Upper lobe of left lung (tissue), 6 donors: ENCODE results near the gene DPP6. TPM values are rescaled to one million over a fixed set of nuclear protein-coding genes. Genes with fewer than 3 reads are reported as not detected.

Experiments used
- ATAC-seq, 2 donors: fragments of 200-7000 bp; cut with Tn5 transposase; one replicate each; pipeline ENCODE4 v1.9.1; 2022; ENCODE audit warnings: mild to moderate bottlenecking in 2 of 2, moderate library complexity in 2 of 2; ENCODE audit not compliant: low FRiP score in 2 of 2
- DNase-seq, 2 donors: peaks; one replicate each; pipeline ENCODE4 v3.0.0-alpha.2; 2019 to 2020
- H3K27ac ChIP-seq, 4 donors: fragments of 200-600 bp; sonication (generic); one replicate each; pipeline ENCODE4 v1.5.1; 2016 to 2019
- H3K27me3 ChIP-seq, 4 donors: fragments of 200-600 bp; sonication (generic); one replicate each; pipeline ENCODE4 v1.5.1; 2017 to 2019
- H3K36me3 ChIP-seq, 4 donors: fragments of 200-600 bp; sonication (generic); one replicate each; pipeline ENCODE4 v1.5.1; 2016 to 2019
- H3K4me1 ChIP-seq, 4 donors: fragments of 200-600 bp; sonication (generic); one replicate each; pipeline ENCODE4 v1.5.1; 2018 to 2019
- H3K4me3 ChIP-seq, 4 donors: fragments of 200-600 bp; sonication (generic); one replicate each; pipeline ENCODE4 v1.5.1; 2017 to 2019; ENCODE audit warnings: mild to moderate bottlenecking in 2 of 4, moderate library complexity in 1 of 4
- H3K9me3 ChIP-seq, 4 donors: fragments of 200-600 bp; sonication (generic); one replicate each; pipeline ENCODE4 v1.5.1; 2018 to 2019
- EP300 ChIP-seq, 4 donors: sonication (generic); formaldehyde crosslinking; IDR thresholded peaks; one replicate each; pipeline ENCODE4 v1.5.1; 2017; ENCODE audit warnings: antibody characterized with exemption in 4 of 4, control low read depth in 2 of 4
- POLR2A ChIP-seq, 4 donors: fragments of 450-650 bp; IDR thresholded peaks; one replicate each; pipeline ENCODE4 v1.5.1; 2016 to 2017; ENCODE audit warnings: antibody characterized with exemption in 4 of 4, mild to moderate bottlenecking in 2 of 4
- POLR2AphosphoS5 ChIP-seq, 2 donors: sonication (generic); formaldehyde crosslinking; IDR thresholded peaks; one replicate each; pipeline ENCODE4 v1.5.1; 2017; ENCODE audit warnings: antibody characterized with exemption in 2 of 2
- WGBS, 2 donors: methylation state at CpG; one replicate each; pipeline ENCODE4 v1.1.5; 2017 to 2018; 5-methylcytosine and 5-hydroxymethylcytosine counted together
- total RNA-seq, 6 donors: library from RNA; depleted of rRNA in 4 of 6; stranded (reverse); fragments of >200 nt in 4 of 6; gene quantifications; one replicate each; pipeline versions ENCODE4 v1.1.0 to v1.2.1, GENCODE V29; 2016 to 2021
- TF ChIP-seq, protein P1 (sequence below), 6 experiments: fragments of 450-650 bp in 4 of 6; fragments of 200-600 bp in 2 of 6; sonication (generic) in 2 of 6; IDR thresholded peaks; one replicate each; pipeline ENCODE4 v1.5.1; 2016 to 2019; ENCODE audit warnings: antibody characterized with exemption in 6 of 6
- donor health status: DM: no; HTN: no; CAD: no; lungs with moderate emphysema.
- donor health status: DM: no; HTN: yes; CAD: no; lungs with severe emphysema.

DPP6 gene
- total RNA-seq, 6 donors from 2014 or later = 0.49 to 3.1 (median 0.86) TPM; not detected in 2

DNA sequence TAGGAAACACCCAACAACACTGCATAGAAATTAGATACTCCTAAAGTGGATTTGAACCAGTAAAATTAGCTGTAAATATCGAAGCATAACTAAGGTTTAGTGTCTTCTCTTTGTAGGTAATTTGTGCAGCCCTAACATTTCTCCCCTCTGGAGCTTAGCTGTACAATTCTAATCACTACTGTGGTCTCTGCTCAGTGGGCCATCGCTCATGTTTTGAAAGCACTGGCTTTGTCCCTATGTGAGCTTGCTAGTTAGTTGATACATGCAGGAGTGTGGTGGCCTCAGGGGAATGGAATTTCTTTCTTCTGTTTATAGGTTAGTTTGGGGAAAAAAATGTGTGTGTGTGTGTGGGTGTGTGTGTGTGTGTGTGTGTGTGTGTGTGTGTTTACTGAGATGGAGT is 373.1 kb downstream of the DPP6 start:
- DNase-seq (no peak), ATAC-seq (no peak)
- no peaks in the 10 kb centered on the region for H3K9me3 ChIP-seq
- H3K27me3 ChIP-seq = no peaks in the 10 kb centered on the region
- TF ChIP-seq POLR2A (IDR thresholded peaks at IDR 0.05) (no peak), EP300 (IDR thresholded peaks at IDR 0.05) (no peak), POLR2AphosphoS5 (IDR thresholded peaks at IDR 0.05) (no peak)
- TF ChIP-seq, protein P1, sequence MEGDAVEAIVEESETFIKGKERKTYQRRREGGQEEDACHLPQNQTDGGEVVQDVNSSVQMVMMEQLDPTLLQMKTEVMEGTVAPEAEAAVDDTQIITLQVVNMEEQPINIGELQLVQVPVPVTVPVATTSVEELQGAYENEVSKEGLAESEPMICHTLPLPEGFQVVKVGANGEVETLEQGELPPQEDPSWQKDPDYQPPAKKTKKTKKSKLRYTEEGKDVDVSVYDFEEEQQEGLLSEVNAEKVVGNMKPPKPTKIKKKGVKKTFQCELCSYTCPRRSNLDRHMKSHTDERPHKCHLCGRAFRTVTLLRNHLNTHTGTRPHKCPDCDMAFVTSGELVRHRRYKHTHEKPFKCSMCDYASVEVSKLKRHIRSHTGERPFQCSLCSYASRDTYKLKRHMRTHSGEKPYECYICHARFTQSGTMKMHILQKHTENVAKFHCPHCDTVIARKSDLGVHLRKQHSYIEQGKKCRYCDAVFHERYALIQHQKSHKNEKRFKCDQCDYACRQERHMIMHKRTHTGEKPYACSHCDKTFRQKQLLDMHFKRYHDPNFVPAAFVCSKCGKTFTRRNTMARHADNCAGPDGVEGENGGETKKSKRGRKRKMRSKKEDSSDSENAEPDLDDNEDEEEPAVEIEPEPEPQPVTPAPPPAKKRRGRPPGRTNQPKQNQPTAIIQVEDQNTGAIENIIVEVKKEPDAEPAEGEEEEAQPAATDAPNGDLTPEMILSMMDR (IDR thresholded peaks at IDR 0.05) = no peak
- H3K27ac ChIP-seq = no peak overlapping the region
- H3K4me1 ChIP-seq = no peaks in the 10 kb centered on the region
- 76 to 94% methylated on average over 2 of the region's 2 CpGs for WGBS, 2 donors
- no peak overlapping the region for H3K4me3 ChIP-seq
- H3K36me3 ChIP-seq = no peaks in the 10 kb centered on the region

DNA sequence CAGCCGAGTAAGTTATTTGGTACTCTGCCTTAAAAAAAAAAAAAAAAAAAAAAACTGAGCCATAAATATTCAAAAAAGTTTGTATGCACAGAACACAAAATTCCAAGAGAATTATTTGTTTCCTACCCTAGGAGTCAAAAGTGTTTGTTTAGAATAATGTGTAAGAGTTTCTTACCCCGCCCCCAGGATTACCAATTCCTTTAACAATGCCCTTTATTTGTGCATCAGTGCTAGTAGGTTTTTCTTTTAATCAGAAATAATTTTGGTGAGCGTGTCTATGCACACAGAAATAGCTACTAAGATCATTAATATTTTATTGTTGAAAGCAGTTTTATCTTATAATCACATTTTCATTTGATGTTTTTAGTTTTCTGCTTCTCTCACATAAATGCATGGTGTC is 374.6 kb downstream of the DPP6 start:
- TF ChIP-seq EP300 (IDR thresholded peaks at IDR 0.05) = no peak
- TF ChIP-seq, protein P1 (IDR thresholded peaks at IDR 0.05) = no peak
- no peak for TF ChIP-seq POLR2AphosphoS5 (IDR thresholded peaks at IDR 0.05)
- TF ChIP-seq POLR2A (IDR thresholded peaks at IDR 0.05) = no peak
- Histone ChIP-seq H3K27me3 (no peaks in the 10 kb centered on the region), H3K4me3 (no peak overlapping the region), H3K36me3 (no peaks in the 10 kb centered on the region), H3K27ac (no peak overlapping the region), H3K9me3 (no peaks in the 10 kb centered on the region), H3K4me1 (no peaks in the 10 kb centered on the region)
- DNase-seq = no peak
- 84 to 88% methylated on average over 3 of the region's 3 CpGs for WGBS, 2 donors
- ATAC-seq = no peak

DNA sequence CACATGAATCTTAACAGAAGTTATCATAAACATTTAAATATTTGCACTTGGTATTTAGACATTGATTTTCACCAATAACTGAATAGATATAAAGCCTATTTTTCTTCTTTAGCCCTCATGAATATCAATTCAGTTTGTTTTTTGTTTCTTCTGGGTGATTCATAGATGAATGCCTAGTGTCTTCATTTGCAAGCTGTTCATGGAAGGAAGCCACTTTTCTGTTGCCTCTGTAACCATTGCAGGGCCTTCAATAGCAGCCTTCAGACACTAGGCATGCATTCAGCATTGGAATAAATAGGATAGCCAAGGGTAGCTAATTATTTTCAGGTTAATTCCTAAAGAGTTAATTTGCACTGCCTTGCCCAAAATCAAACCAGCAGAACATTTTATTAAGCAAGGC is 375.3 kb downstream of the DPP6 start:
- H3K36me3 ChIP-seq = no peaks in the 10 kb centered on the region
- no peak for ATAC-seq
- no peaks in the 10 kb centered on the region for H3K4me1 ChIP-seq
- DNase-seq = no peak
- H3K27me3 ChIP-seq = no peaks in the 10 kb centered on the region
- no peak overlapping the region for H3K4me3 ChIP-seq
- no peaks in the 10 kb centered on the region for H3K9me3 ChIP-seq
- no peak overlapping the region for H3K27ac ChIP-seq
- TF ChIP-seq, protein P1 (IDR thresholded peaks at IDR 0.05) = no peak
- TF ChIP-seq POLR2A (IDR thresholded peaks at IDR 0.05) (no peak), POLR2AphosphoS5 (IDR thresholded peaks at IDR 0.05) (no peak), EP300 (IDR thresholded peaks at IDR 0.05) (no peak)

DNA sequence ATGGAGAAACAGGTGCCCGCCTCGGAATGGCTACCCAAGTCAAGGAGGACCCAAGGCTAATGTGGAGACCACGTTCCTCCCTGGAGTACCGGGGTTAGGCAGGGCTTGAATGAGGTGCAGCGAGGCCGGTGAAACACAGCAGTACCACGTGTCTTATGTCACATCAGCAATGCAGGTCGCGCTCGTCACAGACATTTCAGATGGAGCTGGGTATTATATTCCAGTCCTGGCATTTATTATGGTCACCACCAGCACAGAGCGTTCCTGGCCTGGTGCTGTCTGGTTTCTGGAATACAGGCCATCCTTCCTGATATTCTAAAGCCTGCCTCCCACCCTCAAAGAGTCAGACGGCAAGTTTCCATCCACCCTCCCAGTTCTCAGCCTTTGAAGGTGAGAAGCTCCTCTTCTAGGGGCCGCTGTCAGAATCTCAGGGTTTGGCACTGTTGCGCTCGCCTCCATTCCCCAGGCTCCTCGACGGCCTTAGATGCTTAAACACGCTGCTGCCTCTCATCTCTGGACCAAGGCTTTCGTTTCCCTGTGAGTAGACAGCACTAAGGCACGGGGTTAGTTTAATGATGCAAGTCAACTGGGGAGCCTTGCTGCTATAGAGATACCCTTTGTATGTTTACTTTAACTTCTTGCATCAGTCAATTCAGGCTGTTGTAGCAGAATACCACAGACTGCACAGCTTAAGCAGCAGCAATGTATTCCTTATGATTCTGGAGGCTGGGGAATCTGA is 377.6 kb downstream of the DPP6 start:
- Histone ChIP-seq H3K36me3 (no peaks in the 10 kb centered on the region), H3K9me3 (no peaks in the 10 kb centered on the region), H3K27me3 (no peaks in the 10 kb centered on the region), H3K4me1 (no peaks in the 10 kb centered on the region), H3K27ac (no peak overlapping the region), H3K4me3 (no peak overlapping the region)
- ATAC-seq (no peak), DNase-seq (no peak)
- TF ChIP-seq POLR2A (IDR thresholded peaks at IDR 0.05) (no peak), EP300 (IDR thresholded peaks at IDR 0.05) (no peak), POLR2AphosphoS5 (IDR thresholded peaks at IDR 0.05) (no peak)
- TF ChIP-seq, protein P1 (IDR thresholded peaks at IDR 0.05) = no peak
- WGBS, 2 donors = 73 to 77% methylated on average over 20 of the region's 20 CpGs

DNA sequence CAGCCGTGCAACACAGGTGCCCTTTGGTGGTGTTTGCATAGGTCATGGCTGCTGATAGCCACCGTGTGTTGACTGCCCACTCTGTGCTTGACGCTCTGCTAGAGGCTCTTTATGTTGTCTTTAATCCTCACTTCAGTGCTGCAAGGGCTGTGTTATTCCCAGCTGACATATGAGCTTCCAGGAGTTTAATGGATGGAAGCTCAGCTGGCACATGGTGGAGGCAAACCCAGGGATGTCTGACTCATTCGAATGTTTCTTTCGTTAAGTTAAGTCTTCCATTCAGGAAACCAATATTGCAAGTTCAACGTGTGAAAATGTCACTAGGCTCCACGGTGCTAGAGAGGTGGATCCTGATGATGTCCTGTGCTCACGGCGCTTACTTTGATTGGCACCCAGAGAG is 378.4 kb downstream of the DPP6 start:
- no peaks in the 10 kb centered on the region for H3K36me3 ChIP-seq
- H3K4me3 ChIP-seq = no peak overlapping the region
- no peak overlapping the region for H3K27ac ChIP-seq
- no peaks in the 10 kb centered on the region for H3K4me1 ChIP-seq
- DNase-seq (no peak), ATAC-seq (peak in 1 of 2 donors; percentile 12)
- WGBS, 2 donors = 84 to 87% methylated on average over 9 of the region's 9 CpGs
- no peaks in the 10 kb centered on the region for H3K27me3 ChIP-seq
- TF ChIP-seq POLR2AphosphoS5 (IDR thresholded peaks at IDR 0.05) = no peak
- no peak for TF ChIP-seq POLR2A (IDR thresholded peaks at IDR 0.05)
- TF ChIP-seq EP300 (IDR thresholded peaks at IDR 0.05) = no peak
- TF ChIP-seq, protein P1 (IDR thresholded peaks at IDR 0.05) = no peak
- H3K9me3 ChIP-seq = no peaks in the 10 kb centered on the region
